Astrocyte (in vitro differentiated cells and primary cell): ENCODE results near the gene PEA15. TPM values are rescaled to one million over a fixed set of nuclear protein-coding genes. Genes with fewer than 3 reads are reported as not detected.

Source experiments
- DNase-seq: peaks from one replicate; pipeline ENCODE4 v3.0.0-alpha.2; 2010; ENCODE audit warnings: low read depth
- FAIRE-seq: peaks from 2 replicates; lab custom pipeline; 2011; peaks lifted over from hg19 to GRCh38; lab: Jason Lieb, UNC
- H2AFZ ChIP-seq: 2 replicates; pipeline ENCODE4 v1.6.0; 2012; ENCODE audit warnings: low read depth, low read length, inconsistent platforms
- H3K27ac ChIP-seq: 2 replicates; pipeline ENCODE4 v1.5.1; 2011; ENCODE audit warnings: low read depth, low read length, inconsistent platforms
- H3K27me3 ChIP-seq: 2 replicates; pipeline ENCODE4 v1.6.0; 2011; ENCODE audit warnings: low read length, inconsistent platforms; ENCODE audit not compliant: insufficient read depth
- H3K36me3 ChIP-seq: 2 replicates; pipeline ENCODE4 v1.5.1; 2011; ENCODE audit warnings: low read length, inconsistent platforms; ENCODE audit not compliant: insufficient read depth
- H3K4me1 ChIP-seq: 2 replicates; pipeline ENCODE4 v1.5.1; 2011; ENCODE audit warnings: low read length, inconsistent platforms; ENCODE audit not compliant: insufficient read depth
- H3K4me2 ChIP-seq: 2 replicates; pipeline ENCODE4 v1.6.0; 2012; ENCODE audit warnings: low read length, inconsistent platforms
- H3K4me3 ChIP-seq: 2 replicates; pipeline ENCODE4 v1.5.1; 2011; ENCODE audit warnings: low read depth, mild to moderate bottlenecking, low read length, inconsistent platforms; ENCODE audit not compliant: insufficient read depth
- H3K79me2 ChIP-seq: 2 replicates; pipeline ENCODE4 v1.6.0; 2012; ENCODE audit warnings: mild to moderate bottlenecking, low read length, inconsistent platforms; ENCODE audit not compliant: insufficient read depth
- H3K9ac ChIP-seq: 2 replicates; pipeline ENCODE4 v1.6.0; 2012; ENCODE audit warnings: mild to moderate bottlenecking, low read length, inconsistent platforms
- H3K9me3 ChIP-seq: 2 replicates; pipeline ENCODE4 v1.5.1; 2012; ENCODE audit warnings: low read depth, mild to moderate bottlenecking, low read length, inconsistent platforms; ENCODE audit not compliant: insufficient read depth
- H4K20me1 ChIP-seq: 2 replicates; pipeline ENCODE4 v1.6.0; 2012; ENCODE audit warnings: low read length, inconsistent platforms; ENCODE audit not compliant: insufficient read depth
- H3K27ac Mint-ChIP-seq: one replicate; pipeline ENCODE4 v1.8.0; 2021; ENCODE audit warnings: mild to moderate bottlenecking, mixed read lengths; ENCODE audit not compliant: unreplicated experiment
- H3K27me3 Mint-ChIP-seq: one replicate; pipeline ENCODE4 v1.8.0; 2021; ENCODE audit warnings: low read depth, mixed read lengths; ENCODE audit not compliant: unreplicated experiment
- H3K36me3 Mint-ChIP-seq: one replicate; pipeline ENCODE4 v1.8.0; 2021; ENCODE audit warnings: low read depth, mixed read lengths; ENCODE audit not compliant: unreplicated experiment
- H3K4me1 Mint-ChIP-seq: one replicate; pipeline ENCODE4 v1.8.0; 2021; ENCODE audit warnings: low read depth, mixed read lengths; ENCODE audit not compliant: unreplicated experiment
- H3K4me3 Mint-ChIP-seq: one replicate; pipeline ENCODE4 v1.8.0; 2021; ENCODE audit warnings: mild to moderate bottlenecking, moderate library complexity, mixed read lengths; ENCODE audit not compliant: unreplicated experiment
- H3K9me3 Mint-ChIP-seq: one replicate; pipeline ENCODE4 v1.8.0; 2021; ENCODE audit warnings: mild to moderate bottlenecking, mixed read lengths; ENCODE audit not compliant: unreplicated experiment
- CTCF ChIP-seq: IDR thresholded peaks from 2 replicates; pipeline ENCODE4 v1.5.1; 2011; ENCODE audit warnings: low read depth, mild to moderate bottlenecking, inconsistent platforms, low read length, moderate library complexity; ENCODE audit not compliant: insufficient read depth
- EZH2 ChIP-seq: IDR thresholded peaks from 2 replicates; pipeline ENCODE4 v1.6.1; 2012; ENCODE audit warnings: mild to moderate bottlenecking, low read length, inconsistent platforms; ENCODE audit not compliant: insufficient read depth
- total RNA-seq: library from RNA; stranded (reverse); gene quantifications from 2 replicates; pipeline ENCODE4 v1.2.1, GENCODE V29; 2021

The PEA15 gene
- total RNA-seq, 1 donor from 2014 or later, result 470 TPM

GRCh38 chr1:160189649-160190625, 15.2 kb upstream of the PEA15 start, which contains the start of gene CASQ1:
Gene CASQ1 (plus strand): TSS chr1:160190575. CDS start chr1:160190752, 177 bp downstream.
- H3K4me1 ChIP-seq, result peaks cover 20% of the 10 kb centered on the region
- H3K4me3 Mint-ChIP-seq, result no peak within 1 kb of the TSS
- H4K20me1 ChIP-seq, result no peaks in the 10 kb centered on the region
- no peaks in the 10 kb centered on the region for H3K36me3 ChIP-seq
- peaks cover 14% of the 10 kb centered on the region for H3K4me1 Mint-ChIP-seq
- no peaks in the 10 kb centered on the region for H3K9me3 ChIP-seq
- no peaks in the 10 kb centered on the region for H3K79me2 ChIP-seq
- peaks cover 18% of the 10 kb centered on the region for H3K27me3 Mint-ChIP-seq
- no peaks in the 10 kb centered on the region for H3K9me3 Mint-ChIP-seq
- no peak within 1 kb of the TSS for H3K9ac ChIP-seq
- no peak for FAIRE-seq
- TF ChIP-seq CTCF (no peak), EZH2 (no peak)
- H3K4me3 ChIP-seq, result no peak within 1 kb of the TSS
- peak within 1 kb of the TSS; percentile 5 for H3K27ac Mint-ChIP-seq
- H2AFZ ChIP-seq, result peak within 1 kb of the TSS; percentile 19
- no peaks in the 10 kb centered on the region for H3K27me3 ChIP-seq
- peaks cover 4% of the 10 kb centered on the region for H3K36me3 Mint-ChIP-seq
- no peak within 1 kb of the TSS for H3K27ac ChIP-seq
- DNase-seq, result no peak
- H3K4me2 ChIP-seq, result peak within 1 kb of the TSS; percentile 23

GRCh38 chr1:160191756-160192155, 13.4 kb upstream of the PEA15 start:
- no peaks in the 10 kb centered on the region for H3K27me3 ChIP-seq
- H3K36me3 Mint-ChIP-seq, result peaks cover 4% of the 10 kb centered on the region
- H3K4me3 Mint-ChIP-seq, result no peak overlapping the region
- H3K4me1 ChIP-seq, result peaks cover 20% of the 10 kb centered on the region
- no peaks in the 10 kb centered on the region for H3K9me3 ChIP-seq
- H3K4me2 ChIP-seq, result no peak overlapping the region
- no peak overlapping the region for H3K27ac ChIP-seq
- H3K79me2 ChIP-seq, result no peaks in the 10 kb centered on the region
- FAIRE-seq (no peak), DNase-seq (no peak)
- H3K27me3 Mint-ChIP-seq, result peaks cover 12% of the 10 kb centered on the region
- no peak for TF ChIP-seq CTCF
- no peak for TF ChIP-seq EZH2
- H3K36me3 ChIP-seq, result no peaks in the 10 kb centered on the region
- H3K4me1 Mint-ChIP-seq, result peaks cover 9% of the 10 kb centered on the region
- H3K27ac Mint-ChIP-seq, result no peak overlapping the region
- H3K9me3 Mint-ChIP-seq, result no peaks in the 10 kb centered on the region
- no peak overlapping the region for H2AFZ ChIP-seq
- no peaks in the 10 kb centered on the region for H4K20me1 ChIP-seq
- H3K4me3 ChIP-seq, result no peak overlapping the region
- H3K9ac ChIP-seq, result no peak overlapping the region
